KOPT-K1 (cell line): ENCODE results near the gene SIAH1.
"Not testable (repeated sequence)": the region's sequence is repeated elsewhere in the genome, so short reads cannot be mapped to it uniquely, and the experiment has no call there.

Experiments used
- H3K27ac ChIP-seq: fragments of 200-600 bp; sonication (generic); 2 replicates; pipeline ENCODE4 v1.5.1; 2016; ENCODE audit warnings: antibody characterized with exemption, mild to moderate bottlenecking, low read depth, low read length; ENCODE audit not compliant: poor library complexity, severe bottlenecking
- H3K36me3 ChIP-seq: fragments of 200-600 bp; sonication (generic); 2 replicates; pipeline ENCODE4 v1.5.1; 2017; ENCODE audit warnings: antibody characterized with exemption, mild to moderate bottlenecking, low read length, moderate library complexity; ENCODE audit not compliant: insufficient read depth
- H3K9me3 ChIP-seq: fragments of 200-600 bp; sonication (generic); 2 replicates; pipeline ENCODE4 v1.5.1; 2017; ENCODE audit warnings: antibody characterized with exemption, low read length, mild to moderate bottlenecking; ENCODE audit not compliant: insufficient read depth, poor library complexity, severe bottlenecking

Gene SIAH1

GRCh38 chr16:48361540-48362144 lies 23.6 kb downstream of the SIAH1 start:
- Histone ChIP-seq H3K36me3 (peaks cover 36% of the 10 kb centered on the region), H3K27ac (no peak overlapping the region), H3K9me3 (no peaks in the 10 kb centered on the region)

DNA sequence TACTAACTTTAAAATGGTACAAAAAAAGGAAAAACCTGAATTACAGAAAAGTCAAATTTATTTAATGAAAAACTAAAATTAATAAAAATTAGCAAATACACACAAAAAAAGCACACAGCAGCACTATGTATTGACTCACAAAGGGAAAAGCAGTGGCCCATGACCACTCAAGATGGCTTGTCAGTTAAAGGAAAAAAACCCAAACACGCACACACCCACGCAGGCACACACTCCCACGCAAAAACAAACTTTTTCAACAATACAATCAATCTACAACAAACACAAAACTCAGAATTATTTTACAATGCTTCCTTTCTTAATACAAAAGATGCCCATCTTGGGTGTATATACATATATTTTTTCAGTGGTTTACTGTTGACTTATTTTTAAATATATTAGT lies 24.2 kb downstream of the SIAH1 start:
- H3K36me3 ChIP-seq, result peaks cover 40% of the 10 kb centered on the region
- H3K27ac ChIP-seq, result no peak overlapping the region
- H3K9me3 ChIP-seq, result no peaks in the 10 kb centered on the region

GRCh38 chr16:48359983-48360382 lies 25.2 kb downstream of the SIAH1 start:
- Histone ChIP-seq H3K27ac (no peak overlapping the region), H3K36me3 (peaks cover 50% of the 10 kb centered on the region), H3K9me3 (no peaks in the 10 kb centered on the region)

GRCh38 chr16:48358419-48358818 lies 26.8 kb downstream of the SIAH1 start:
- no peak overlapping the region for H3K27ac ChIP-seq
- peaks cover 56% of the 10 kb centered on the region for H3K36me3 ChIP-seq
- H3K9me3 ChIP-seq, result no peaks in the 10 kb centered on the region

DNA sequence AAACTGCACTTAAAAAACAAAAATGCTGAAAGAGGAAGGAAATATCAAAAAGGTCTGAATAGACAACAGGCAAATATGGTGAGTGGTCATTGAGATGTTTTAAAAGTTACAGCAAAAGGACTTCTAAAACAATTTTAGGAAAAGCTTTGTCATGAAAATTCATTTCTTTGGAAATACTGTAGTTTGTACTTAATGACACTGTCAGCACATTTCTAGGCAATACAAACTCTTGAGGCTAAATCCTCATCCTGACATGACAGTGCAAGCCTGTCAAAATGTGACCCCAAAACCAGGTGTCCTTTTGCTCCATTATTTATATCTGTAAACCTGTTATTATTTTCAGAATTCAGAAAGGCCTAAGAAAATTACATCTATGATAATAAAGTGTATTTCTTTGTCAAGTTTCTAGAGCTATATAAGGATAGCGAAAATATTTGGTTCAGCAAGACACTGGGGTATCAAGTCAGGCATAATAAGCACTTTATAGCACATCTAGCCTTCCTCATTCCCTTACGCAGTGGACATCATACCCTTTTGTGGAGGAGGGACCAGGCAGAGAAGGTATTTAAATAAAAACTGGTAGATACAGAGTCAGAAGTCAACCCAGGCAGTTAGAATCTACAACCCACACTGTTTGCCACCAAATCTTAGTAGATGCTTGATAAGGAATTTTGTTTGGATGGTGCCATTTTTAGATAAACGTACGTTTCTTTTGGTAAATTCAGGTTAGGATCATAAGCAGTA lies 28.4 kb downstream of the SIAH1 start:
- H3K36me3 ChIP-seq, result peaks cover 67% of the 10 kb centered on the region
- H3K9me3 ChIP-seq, result no peaks in the 10 kb centered on the region
- H3K27ac ChIP-seq, result no peak overlapping the region

DNA sequence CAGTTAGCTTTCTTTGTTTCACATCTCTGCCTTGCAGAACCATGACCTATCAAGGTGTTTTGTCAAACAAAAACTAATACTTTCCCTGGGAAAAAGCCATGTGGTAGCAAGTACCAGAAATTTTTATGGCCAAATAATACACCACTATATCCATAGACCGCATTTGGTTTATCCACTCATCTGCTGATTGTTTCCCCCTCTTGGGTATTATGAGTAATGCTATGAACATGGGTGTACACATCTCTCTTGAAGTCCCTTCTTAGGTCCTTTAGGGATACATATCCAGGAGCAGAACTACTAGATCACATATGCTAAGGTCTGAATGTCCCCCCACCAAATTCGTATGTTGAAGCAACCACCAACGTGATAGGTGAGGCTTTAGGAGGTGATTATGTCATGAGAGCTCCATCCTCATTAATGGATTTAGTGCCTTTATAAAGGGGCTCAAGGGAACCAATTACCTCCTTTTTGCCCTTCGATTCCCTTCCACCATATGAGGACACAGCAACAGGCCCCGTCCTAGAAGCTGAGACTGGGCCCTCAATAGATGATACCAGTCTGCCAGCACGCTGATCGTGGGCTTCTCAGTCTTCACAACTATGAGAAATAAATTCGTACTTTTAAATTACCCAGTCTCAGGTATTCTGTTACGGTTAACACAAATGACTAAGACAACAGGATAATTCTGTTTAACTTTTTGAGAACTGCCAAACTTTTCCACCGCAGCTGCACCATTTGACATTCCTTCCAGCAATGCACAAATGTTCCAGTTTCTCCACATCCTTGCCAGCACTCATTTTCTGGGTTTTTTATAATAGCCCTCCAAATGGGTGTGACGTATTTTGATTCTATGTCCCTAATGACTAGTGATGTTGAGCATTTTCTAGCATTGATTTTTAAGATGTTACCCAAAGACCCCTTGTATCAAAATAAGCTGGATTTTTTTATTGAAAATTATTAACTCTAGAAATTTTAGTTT lies 30.0 kb downstream of the SIAH1 start:
- Histone ChIP-seq H3K9me3 (no peaks in the 10 kb centered on the region), H3K27ac (no peak overlapping the region), H3K36me3 (peaks cover 75% of the 10 kb centered on the region)

GRCh38 chr16:48354385-48354784 lies 30.8 kb downstream of the SIAH1 start:
- peaks cover 83% of the 10 kb centered on the region for H3K36me3 ChIP-seq
- not testable (repeated sequence) for H3K27ac ChIP-seq

DNA sequence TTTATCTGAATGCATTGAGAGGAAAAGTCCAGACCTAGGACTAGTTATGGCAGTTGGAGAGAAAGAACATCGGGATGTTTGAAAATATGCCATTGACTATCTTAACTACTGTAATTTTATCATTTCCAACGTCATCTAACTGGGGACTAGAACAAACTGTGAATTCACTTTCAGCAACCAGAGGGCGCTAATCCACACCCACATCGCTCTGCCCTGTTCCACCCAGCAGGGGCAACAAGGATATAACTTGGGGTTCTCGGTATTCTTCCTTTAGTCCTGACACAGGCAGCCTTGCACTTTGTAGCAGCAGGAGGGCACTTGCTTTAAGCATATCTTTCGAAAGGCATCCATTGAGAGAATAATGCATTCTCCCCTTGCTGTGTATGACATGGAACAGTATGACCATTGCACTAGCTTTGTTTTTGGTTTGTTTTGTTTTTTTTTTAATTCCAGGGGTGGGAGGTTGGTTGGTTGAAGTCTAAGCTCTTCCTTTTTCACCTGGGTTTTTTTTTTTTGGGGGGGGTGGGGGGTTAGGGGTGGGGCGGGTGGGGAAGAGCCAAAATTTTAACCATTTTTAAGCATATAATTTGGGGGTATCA lies 31.5 kb downstream of the SIAH1 start:
- H3K27ac ChIP-seq, result no peak overlapping the region
- H3K36me3 ChIP-seq, result peaks cover 86% of the 10 kb centered on the region
- H3K9me3 ChIP-seq, result no peaks in the 10 kb centered on the region

More at GRCh38 chr16:48354385-48354784, 30.8 kb downstream of the SIAH1 start:
- H3K9me3 ChIP-seq, result not testable (repeated sequence)

DNA sequence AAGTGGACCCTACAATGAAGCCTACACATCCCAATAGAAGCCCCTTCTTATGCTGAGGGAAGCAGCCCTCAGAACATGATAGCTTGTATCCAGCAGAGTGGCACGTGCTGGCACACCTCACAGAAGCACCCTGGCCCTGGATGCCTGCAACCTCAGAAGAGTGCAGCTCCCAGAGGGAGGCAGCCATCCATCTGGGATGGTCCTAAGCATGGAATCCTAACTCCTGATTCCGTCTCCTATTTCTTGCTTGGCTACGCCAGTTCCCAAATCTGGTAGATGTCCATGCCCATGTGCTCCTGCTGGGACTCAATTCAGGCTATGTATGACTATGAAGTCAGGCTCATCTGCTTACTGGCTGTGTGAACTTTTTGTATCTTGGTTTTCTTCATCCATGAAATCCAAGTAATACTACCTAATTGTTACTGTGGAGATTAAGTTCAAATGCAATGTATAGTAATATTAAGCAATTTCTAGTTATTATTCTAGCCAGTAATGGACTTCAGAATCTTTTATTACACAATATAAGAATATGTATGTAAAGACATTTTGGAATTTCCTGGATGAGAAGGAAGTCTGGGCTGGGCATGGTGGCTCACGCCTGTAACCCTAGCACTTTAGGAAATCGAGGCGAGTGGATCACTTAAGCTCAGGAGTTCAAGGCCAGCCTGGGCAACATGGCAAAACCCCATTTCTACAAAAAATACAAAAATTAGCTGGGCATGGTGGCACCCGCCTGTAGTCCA lies 32.4 kb downstream of the SIAH1 start:
- no peak overlapping the region for H3K27ac ChIP-seq
- no peaks in the 10 kb centered on the region for H3K9me3 ChIP-seq
- peaks cover 88% of the 10 kb centered on the region for H3K36me3 ChIP-seq

DNA sequence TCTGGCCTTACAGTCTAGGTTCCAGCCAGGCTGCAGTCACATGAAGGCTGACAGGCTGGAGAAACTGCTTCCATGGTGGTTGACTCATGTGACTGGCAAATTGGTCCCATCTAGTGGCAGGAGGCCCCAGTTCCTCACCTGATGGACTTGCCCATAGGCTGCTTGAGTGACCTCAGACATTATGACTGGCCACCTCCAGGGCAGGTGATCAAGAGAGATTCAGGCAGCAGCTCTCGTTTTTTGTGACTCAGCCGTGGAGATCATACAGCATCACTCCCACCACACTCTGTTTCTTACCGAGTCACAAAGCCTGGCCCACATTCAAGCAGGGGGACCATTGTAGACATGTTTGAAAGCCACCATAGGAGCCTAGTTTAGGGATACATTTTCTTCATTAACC lies 34.5 kb downstream of the SIAH1 start:
- H3K36me3 ChIP-seq, result peaks cover 88% of the 10 kb centered on the region
- H3K9me3 ChIP-seq, result no peaks in the 10 kb centered on the region
- H3K27ac ChIP-seq, result no peak overlapping the region

DNA sequence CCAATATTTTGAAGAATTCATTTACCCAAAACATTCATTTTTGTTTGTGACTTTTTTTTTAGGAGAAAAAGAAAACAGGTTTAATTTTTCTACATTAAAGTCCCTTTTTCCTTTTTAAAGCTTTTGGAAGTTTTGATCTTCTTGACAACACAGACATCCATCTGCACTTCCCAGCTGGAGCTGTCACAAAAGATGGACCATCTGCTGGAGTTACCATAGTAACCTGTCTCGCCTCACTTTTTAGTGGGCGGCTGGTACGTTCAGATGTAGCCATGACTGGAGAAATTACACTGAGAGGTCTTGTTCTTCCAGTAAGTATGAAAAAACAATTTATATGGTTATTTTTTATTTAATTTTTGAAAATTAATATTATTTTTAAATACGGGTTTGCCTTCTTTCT lies 37.2 kb downstream of the SIAH1 start:
- Histone ChIP-seq H3K27ac (no peak overlapping the region), H3K36me3 (peaks cover 87% of the 10 kb centered on the region), H3K9me3 (no peaks in the 10 kb centered on the region)

DNA sequence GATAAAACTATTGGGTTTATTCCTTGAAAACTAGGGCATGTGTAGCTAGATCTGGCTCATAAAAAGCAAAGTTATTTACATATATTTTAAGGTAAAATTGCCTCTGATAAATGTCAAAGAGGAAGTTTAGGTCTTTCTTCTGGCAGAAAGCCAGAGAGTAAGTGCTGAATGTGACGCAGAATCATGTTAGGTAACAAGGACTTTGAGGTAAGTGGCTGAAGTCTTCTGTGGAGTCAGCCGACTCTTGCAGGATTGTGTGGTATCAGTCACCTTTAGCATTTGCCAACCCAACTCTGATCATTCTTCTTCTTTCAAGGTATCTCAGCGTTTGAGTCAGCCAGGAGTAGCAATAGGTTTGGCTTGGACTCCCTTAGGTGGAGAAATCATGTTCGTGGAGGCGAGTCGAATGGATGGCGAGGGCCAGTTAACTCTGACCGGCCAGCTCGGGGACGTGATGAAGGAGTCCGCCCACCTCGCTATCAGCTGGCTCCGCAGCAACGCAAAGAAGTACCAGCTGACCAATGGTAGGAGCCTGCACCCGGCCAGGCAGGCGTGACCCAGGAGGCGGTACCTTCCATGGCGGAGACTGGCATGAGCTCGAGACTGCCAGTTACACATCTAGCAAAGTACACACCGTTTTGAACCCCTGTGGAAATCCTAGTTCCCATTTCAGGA lies 37.9 kb downstream of the SIAH1 start:
- H3K9me3 ChIP-seq, result no peaks in the 10 kb centered on the region
- peaks cover 87% of the 10 kb centered on the region for H3K36me3 ChIP-seq

DNA sequence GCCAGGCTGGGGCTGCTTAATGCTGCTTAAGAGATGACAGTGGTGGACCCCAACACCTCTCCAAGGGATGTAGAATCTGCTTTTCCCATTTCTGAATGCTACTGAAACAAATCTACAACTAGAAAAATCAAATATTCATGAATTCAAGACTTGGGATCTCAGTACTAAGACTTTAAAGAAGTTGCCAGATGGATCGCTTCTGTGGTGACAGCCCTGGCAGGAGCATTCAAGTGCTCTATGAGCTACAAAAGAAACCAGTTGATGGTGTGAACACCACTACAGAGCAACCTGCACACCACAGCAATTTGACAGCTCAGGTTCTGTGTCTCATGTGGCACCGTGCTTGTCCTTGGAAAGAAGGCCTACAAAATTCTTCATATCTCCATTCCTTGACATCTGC lies 42.6 kb downstream of the SIAH1 start:
- Histone ChIP-seq H3K27ac (no peak overlapping the region), H3K36me3 (peaks cover 75% of the 10 kb centered on the region), H3K9me3 (no peaks in the 10 kb centered on the region)

More for the DNA sequence above, 37.9 kb downstream of the SIAH1 start:
- no peak overlapping the region for H3K27ac ChIP-seq

DNA sequence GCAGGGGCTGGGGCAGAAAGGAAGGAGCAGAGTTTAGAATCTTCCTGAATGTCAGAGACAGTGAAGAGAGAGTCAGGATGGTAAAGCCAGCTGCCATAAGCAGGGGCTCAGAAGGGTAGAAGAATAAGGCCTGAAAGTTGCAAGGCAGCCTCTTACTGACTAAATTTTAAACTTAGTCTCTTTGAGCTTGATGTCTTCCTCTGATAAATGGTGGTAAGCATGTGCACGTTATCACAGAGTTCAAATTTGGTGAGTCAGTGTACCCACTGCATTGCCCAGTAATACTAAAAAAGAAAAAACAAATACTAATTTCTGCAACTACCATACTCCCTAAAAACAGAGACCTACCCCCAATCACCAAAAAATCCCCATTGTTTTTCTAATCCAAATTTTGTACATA lies 45.2 kb downstream of the SIAH1 start:
- peaks cover 84% of the 10 kb centered on the region for H3K36me3 ChIP-seq
- no peak overlapping the region for H3K27ac ChIP-seq
- H3K9me3 ChIP-seq, result no peaks in the 10 kb centered on the region
